OCI-LY3 (cell line): ENCODE data around the gene ZEB1.

Experiments
- CTCF ChIP-seq: fragments of 200-600, 300-600 bp; sonication (generic); IDR thresholded peaks from 2 replicates; pipeline ENCODE4 v1.5.1; 2014; ENCODE audit warnings: antibody characterized with exemption, low read length, low read depth
- EZH2phosphoT487 ChIP-seq: fragments of 200-600 bp; shearing (Covaris generic); IDR thresholded peaks from 2 replicates; pipeline ENCODE4 v1.6.1; 2018; ENCODE audit warnings: antibody characterized with exemption, mixed run types, low read depth

GRCh38 chr10:31479752-31480151 lies 160.7 kb downstream of the ZEB1 start:
- TF ChIP-seq CTCF (no peak), EZH2phosphoT487 (no peak)
